NCI-H1048 (cell line): ENCODE results near the gene RPS6KA2.

Source experiments
- DNase-seq: peaks from one replicate; lab custom pipeline; 2025; lab: John Stamatoyannopoulos, UW

The RPS6KA2 gene

DNA sequence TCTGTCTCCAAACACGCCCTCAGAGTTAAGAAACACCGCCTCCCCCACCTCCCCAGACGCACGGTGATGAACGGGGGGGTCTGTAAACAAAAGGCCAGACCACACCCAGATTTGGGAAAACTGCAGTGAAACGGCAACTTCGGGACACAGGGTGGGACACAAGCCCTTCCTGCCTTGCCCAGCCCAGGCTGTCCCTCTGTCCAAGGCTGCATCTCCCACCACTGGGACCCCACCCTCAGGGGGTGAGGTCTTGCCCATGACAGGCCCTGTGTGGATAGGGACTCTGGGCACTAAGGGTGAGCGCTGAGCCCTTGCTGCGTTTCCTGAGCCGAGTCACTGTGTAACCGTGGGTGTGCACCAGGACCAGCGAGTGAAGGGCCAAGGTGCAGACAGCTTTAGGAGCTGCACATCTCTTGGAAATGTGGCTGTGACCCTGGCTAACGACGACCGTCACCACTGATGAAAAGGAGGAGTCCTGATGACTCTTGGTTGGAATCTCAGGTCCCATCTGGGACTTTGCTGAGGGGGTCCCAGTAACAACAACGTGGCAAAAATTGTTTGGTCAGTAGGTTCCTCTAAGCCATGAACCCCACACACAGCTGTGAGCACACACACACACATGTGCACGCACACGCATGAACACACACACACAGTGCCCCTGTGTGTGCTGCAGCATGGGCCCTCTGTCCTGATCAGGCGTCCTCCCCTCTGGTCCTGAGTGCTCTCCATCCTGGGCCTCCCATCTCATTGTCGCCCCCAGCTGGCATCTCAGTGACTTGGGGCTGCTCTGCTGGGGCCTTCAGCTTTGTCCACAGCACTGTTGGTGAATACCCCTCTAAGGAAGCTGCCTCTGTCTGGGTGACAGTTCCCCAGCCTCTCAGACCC, 141.2 kb downstream of the RPS6KA2 start:
- no peak for DNase-seq

DNA sequence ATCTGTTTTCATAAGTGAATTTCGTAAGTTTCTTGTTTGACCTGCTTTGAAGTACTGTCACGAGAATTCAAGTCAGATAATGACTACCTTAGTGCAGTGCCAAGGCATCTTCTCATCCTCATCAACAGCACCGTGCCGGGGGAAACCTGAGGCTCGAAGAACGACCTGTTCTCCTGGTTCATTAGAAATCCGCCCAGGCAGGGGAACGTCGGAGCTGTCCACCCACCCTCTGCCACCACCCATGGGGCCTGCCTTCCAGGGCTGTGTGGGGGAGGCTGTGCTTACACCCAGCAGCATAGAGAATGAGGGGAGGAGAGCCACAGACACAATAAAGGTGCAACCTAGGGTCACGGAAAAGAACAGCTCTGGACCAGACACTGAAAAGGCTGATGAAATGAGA, 142.2 kb downstream of the RPS6KA2 start:
- no peak for DNase-seq

DNA sequence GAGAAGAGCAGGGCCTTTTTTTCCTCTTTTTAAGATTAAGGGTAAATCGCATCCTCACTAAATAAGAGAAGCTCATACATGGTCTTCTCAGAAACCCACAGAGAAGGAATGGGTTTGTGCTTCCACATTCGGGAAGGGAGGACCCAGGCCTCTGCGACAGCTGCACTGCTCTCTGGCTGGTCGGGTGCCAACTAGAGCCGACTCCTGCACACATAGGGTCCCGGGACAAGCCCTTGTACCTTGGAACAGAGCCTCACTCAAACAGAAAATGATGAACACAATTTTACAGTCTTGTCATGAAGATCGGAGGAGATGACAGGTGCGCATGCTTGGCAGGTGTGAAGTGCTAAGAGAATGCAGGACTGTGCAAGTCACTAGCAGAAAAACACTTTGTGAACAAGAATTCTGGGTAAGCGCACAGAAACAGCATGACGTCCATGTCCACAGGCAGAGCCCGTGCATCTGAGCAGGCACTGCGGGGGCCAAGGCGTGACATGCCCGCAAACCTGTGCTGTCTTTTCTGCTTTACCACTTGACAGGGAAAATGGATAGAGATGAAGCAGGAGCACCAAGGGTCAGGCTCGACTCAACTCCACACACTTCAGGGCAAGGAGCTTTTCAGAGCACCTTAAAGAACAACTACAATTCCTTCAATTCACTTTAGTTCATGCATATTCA, 143.3 kb downstream of the RPS6KA2 start:
- DNase-seq: no peak

DNA sequence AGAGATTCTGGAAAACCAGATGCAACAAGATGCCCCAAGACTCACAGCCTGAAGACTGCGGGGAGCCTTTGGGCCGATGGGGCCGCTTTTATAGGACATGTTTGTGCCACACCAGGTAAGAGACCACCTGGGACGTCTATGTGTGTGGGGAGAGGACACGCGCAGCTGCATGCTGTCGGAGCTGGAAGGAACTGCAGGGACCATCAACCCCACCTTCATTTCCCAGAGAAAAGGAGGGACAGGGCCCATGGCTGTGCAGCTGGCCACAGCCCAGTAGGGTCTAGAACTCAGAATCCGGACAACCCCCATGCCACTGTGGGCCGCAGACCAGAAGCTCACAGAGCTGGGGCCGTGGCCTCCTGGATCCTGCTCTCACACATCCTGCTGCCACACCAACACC, 144.0 kb downstream of the RPS6KA2 start:
- no peak for DNase-seq

DNA sequence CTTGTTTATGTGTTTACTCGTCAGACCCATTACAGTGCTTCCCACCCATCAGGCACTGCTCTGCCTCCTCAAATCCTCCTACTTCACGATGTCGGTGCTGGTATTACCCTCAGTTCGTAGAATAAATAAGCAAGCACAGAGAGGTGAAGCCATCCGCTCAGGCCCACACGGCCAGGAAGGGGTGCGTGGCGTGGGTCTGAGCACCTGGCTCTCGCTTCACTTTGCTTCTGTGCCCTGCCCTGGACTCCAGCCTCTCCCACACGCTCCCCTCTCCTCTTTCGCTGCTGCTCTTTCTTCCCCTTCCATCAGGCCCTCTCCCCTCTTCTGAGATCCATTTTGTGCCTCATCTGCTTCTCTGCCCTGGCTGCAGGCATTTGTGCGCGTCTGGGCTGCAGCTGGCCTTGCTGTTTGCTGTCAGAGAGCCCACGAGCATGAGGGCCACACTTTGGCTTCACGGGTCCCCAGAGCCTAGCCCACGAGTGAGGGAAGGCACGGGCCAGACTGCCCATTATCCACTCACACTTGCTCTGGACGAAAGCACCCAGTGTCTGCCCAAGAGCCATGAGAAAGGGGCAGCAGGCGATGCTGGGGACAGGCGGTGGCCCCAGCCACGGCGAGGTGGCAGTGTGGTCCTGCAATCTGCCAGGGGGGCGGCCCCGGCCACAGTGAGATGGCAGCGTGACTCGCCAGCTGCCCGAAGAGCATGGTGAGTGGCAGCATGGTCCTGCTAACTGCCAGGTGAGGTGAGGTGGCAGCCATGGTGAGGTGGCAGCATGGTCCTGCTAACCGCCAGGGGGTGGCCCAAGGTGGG, 148.1 kb downstream of the RPS6KA2 start:
- DNase-seq: no peak

DNA sequence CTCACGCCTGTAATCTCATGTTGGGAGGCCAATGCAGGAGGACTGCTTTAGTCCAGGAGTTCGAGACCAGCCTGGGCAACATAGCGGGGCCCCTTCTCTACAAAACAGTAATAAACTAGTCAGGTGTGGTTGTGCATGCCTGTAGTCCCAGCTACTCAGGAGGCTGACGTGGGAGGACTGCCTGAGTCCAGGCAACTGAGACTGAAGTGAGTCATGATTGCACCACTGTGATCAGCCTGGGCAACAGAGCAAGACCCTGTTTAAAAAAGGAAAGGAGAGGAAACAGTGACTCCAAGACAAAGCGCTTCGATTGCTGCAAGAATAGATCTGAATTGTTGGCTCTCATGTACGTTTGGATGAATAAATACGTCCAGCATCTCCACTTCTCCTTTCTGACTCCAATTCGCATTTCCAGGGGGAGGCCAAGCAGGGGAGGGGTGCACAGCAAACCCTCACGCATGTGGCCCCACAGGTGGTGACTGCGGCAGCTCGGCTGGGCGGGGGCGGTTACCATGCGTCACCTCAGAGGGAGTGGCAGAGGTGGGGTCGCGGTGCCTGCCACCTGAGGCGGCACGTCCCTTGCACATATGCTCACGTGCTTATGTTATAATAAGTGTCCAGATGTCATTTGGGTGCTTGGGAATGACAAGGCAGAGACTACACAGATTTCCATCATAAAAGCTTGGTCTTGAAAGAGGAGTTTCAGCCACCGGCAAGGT, 149.2 kb downstream of the RPS6KA2 start:
- DNase-seq: no peak

DNA sequence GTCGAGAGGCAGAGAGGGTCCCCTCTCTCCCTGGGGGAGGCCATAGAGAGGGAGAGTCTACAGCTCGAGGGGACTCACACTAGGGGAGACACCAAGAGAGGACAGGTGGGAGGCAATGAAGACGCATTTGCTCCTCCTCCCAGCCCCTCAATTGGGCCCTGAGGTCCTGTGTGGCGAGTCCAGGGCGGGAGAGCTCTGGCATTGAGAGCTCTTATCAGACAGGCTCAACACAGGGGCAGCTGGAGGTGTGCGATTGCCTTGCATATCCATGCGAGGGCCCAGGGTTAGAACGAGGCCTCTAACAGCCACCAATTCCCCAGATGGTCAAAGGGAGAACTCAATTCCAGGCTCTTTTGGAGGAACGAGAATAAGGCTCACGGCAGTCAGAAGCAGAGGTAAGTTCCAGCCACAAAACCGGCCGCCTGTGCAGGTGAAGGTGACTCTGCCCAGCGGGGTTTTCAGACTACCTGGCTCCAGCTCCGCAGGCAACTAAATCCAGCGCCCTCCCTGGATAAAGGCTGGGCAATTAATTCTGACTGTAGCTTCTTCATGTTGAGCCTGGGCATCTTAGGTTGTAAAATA, 150.3 kb downstream of the RPS6KA2 start:
- no peak for DNase-seq

DNA sequence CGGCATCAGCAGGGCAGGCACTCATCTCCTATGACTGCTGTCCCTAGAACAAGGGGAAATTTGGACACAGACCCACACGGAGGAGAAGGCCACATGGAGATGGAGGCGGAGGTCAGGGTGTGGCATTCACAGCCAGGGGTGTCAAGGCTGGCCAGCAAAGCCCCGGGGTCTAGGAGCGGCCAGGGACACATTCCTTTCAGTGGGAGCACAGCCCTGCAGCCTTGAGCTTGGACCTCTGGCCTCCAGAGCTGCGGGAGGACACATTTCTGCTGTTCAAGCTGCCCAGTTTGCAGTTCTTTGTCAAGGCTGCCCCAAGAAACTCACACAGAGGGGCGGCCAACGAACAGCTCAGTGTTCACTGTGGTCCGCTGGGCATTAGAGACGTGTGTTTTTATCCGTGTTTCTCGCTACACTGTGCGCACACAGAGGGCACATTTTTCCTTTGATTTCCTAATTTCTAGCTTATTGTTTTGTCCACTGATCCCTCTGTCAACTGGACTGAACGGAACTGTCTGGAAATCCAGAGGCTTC, 150.9 kb downstream of the RPS6KA2 start:
- DNase-seq: no peak

DNA sequence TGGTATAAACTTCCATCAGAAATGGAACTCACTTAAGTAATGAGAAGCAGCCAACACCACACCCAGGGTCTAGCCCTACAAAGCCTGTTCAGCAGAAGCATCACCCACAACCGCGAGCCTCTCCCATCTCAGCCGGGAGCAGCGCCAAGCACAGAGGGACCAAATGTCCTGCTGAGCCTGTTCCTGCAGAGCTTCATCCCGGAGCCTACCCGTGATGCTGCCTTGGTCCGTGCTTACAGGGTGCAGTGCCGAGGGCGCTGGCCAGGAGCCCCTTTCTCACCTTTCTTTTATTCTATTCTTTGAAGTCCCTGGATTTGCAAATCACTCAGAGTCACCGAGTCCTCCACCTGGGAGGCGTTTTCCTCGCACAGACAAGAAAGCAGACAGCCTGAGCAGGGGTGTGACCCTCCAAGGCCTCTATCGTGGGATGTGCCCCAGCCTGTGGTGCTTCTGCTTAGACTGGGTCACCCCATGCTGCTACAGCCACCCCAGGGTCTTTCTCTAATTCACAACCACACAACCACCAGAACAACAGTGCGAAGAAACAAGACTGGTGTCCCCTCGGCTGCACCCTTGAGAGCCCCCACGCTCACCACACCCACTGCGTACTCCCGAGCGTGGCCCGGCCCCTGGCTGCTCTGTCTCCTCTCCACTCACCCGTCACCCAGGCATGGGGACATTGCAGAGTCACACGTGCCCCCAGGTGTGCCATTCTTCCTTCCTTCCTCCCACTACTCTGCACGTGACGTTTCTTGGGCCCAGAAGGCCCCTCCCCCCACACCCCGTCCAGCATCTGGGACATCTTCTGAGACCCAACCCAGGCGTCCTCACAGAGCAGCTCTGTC, 152.1 kb downstream of the RPS6KA2 start:
- DNase-seq: no peak

DNA sequence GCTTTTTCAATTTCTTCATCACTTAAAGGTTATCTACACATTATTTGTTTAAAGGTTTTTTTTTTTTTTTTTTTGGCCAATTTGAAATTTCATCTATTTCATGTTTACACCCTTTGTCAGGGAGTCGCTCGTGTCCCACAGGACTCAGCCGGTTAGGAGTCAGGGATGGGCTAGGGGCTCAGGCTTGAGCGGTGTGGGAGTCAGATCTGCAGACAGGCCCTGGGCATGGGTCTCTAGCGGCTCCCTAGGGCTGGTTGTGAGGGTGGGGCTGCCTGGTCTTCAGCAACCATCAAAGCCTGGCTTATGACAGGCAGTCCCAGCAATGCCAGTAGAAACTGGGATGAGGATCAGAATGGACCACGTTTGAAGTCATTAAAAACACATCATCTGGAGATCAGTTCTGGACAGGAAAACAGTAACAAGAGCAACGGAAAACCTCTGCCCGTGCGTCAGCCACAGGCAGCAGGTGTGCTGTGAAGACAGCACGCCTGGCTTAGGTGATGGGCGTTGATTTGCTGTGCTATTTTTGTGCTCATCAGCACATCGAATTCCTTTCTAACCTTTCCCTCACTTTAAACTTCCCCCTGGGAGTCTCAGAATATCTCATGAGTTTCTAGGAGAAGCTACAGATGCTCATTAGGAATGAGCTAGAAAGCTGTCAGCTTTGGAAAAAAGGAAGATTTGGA, 153.0 kb downstream of the RPS6KA2 start:
- no peak for DNase-seq

DNA sequence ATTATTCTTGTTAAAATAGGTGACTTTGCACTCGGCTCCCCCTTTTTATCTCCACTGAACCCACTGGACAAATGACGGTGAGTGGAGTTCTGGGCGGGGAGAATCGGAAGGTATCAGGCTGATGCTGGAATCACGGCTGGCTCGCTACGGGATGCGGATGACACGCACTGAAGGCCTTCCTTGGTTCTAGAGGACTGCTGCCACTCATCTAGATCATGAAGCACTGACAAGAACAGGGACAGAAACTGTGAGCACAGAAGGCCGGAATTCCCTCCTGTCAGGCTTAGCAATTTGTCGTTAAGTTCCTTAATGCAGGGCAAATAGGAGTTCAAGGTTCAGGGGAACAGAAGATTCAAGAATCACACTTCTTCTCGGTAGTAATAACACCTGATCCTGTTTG, 154.4 kb downstream of the RPS6KA2 start:
- no peak for DNase-seq

DNA sequence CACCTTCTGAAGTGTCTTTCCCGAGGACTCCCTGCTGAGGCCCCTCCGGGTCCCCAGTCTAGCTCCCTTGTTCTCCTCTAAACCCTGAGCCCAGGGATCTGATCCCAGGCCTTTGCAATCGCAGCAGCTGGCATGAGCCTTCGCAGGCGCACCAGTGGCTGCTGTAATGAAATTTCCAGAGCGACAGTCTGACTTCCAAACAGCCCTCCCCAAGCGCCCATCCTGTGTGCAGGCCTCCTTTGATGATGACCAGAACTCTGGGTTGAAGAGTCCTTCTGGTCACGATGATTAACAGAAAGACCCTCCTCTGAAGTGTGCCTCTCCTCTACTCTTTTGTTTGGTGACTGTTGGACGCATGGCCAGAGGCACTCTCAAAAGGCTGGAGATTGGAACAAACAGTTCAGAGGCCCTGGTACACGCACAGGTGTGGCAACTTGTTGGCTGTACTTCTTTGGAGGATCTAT, 155.2 kb downstream of the RPS6KA2 start:
- DNase-seq: no peak

DNA sequence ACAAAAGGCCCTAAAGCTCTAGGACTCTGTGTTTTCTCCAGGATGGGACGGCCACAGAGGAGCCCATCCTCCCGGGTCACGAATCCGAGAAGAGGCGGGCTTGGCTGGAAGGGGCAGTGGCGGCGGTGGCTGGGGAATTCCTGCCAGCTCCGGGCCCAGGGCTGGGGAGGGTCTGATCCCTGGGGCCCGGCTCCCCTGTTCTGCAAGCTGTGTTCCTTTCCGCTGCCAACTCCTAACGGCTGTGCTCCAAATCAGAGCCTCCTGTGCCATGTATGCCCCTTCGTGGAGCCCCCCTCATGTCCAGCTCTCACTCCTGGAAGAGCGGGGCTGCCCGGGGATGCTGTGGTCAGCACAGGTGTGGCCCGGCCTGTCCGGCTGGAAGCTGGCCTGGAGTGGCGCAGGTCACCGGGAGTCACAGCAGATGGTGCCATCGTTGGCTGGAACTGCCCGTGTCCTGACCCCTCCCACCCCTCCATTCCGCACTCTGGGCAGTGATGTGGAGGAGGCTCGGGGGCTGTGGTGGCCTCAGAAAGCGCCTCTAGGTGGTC, 156.1 kb downstream of the RPS6KA2 start:
- DNase-seq: no peak

DNA sequence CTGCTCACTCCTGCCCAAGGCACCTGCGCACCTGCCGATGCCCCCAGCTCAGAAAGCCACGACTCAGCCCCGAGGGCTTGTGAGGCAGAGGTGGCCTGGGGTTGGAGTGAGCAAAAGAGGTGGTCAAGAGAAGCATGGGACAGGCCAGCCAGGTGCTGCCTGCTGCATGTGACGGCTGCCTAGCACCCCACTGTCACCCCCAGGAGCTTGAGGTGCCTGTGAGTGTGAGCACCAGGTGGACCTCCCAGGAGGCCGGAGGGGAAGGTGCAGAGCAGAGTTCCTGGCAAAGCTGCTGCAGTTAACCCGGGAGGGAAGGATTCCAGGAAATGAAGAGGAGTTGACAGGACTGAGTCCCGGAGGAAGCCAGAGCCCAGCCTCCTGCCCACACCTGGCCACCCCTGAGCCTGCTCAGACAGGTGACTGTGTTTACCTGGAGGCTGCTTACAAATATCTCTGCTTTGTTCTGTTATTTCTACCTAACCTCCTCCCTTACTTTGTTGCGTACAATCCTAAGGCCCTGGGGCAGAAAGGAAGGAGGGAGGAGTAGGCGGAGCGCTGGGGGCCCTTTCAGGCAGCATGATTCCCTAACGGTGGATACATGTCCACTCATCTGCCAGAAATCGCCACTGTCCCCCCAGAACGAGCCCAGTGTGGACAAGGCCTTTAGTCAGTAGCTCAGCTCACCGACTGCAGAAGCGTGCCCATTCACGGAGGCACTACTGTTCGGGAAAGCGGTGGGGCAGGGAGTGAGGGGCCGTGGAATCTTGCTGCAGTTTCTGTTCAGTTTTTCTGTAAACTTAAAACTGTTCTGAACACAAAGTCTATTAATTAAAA, 156.8 kb downstream of the RPS6KA2 start:
- DNase-seq: no peak

DNA sequence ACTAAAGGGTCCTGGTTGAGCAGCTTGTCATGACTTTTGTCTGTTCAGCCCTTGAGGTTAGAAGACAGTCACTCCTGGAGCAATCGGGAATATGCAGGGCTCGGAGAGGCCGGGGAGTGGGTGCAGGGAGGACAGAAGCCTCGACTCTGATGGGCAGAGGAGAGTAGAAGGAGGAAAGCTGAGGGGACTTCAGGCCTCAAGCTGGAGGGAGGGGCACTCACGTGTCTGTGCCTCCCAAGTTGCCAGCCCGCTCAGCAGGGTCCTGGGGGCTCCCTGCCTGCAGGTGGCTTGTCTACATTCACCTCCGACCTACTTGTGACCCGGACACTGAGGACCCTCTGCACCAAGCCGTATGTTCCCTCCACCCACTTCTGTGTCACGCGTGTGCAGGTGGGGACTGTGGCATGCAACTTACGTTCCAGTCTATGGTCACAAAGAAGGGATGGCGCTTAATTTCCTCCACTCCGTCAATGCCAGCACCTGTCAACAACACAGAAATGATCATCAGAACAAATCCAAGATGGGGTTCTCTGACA, 157.6 kb downstream of the RPS6KA2 start:
- DNase-seq: no peak

DNA sequence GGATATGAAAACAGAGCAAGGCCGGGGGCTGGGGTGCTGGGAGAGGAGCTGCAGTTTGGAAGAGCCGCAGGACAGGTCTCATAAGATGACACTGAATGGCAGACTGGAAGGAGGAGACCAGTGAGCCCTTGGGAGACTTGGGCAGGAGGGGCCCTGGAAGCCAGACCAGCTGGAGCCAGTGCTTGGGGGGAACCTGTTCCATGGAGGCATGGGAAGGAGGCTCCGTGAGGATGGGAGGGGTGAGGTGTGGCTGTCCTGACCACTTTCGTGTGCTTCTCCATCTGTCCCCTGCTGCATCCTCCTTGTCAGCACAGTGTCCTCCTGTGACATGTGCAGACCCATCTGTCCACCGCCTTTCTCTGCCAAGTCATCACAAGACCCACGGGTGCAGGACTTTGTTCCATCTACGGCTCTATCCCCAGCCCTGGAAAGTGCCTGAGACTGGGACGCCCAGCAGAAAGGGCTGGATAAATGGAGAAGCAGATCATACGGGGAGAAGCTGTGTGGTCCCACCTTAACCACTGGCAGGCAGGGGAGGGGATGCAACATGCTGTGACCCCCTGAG, 159.5 kb downstream of the RPS6KA2 start:
- no peak for DNase-seq

DNA sequence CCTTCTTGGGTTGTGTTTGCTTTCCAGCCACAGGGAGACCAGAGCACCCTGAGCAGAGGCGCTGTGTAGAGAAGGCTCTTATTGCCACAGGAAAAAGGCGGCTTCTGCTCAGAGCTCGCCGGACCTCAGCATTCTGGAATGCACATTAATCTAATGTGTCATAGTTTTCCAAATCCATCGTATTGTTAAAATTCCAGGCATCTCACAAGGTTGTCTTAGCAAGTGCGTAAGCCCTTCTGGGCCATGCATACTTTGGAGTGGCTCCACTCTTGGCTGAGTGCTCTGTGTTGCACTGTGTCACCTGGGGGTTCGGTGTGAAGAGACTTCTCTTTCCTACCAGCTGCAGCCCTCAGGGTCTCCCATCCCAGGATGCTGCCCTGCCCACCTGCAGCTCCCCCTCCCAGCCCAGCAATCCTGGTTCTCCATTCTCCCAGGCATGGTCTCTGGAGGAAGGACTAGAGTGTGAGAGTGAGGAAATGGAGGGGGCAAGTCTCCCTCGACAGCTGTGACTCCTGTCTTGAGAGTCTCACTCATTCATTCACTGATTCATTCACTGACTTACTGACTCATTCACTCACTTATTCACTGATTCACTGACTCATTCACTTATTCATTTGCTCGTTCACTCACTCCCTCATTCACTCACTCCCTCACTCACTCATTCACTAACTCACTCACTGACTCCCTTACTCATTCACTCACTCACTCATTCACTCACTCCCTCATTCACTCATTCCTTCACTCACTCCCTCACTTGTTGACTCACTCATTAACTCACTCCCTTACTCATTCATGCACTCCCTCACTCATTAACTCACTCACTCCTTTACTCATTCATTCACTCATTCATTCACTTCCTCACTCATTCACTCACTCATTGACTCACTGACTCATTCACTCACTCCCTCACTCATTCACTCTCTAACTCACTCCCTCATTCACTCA, 160.6 kb downstream of the RPS6KA2 start:
- no peak for DNase-seq
